HCT116 (cell line): ENCODE measurements around the gene POLR1B. TPM values are rescaled to one million over a fixed set of nuclear protein-coding genes. Genes with fewer than 3 reads are reported as not detected.
A peak's percentile ranks its signal among the peaks of the same experiment; 100 is the strongest.

Experiments
- ATAC-seq: fragments of 200-7000 bp; cut with Tn5 transposase; 2 replicates; pipeline ENCODE4 v1.9.1; 2020; ENCODE audit warnings: mild to moderate bottlenecking, moderate library complexity
- BruUV-seq: library from RNA; stranded (reverse); fragments of 400-500 nt; replicated peaks from 2 replicates; lab custom pipeline; 2021; lab: Mats Ljungman, UMichigan
- CTCF ChIA-PET: fragments of 300-600 bp; sonication (Branson Sonifier 250); formaldehyde crosslinking; loops from one replicate; lab custom pipeline; 2021; ENCODE audit warnings: antibody characterized with exemption; lab: Charles Lee
- POLR2A ChIA-PET: fragments of 300-600, 350-600 bp; sonication (Branson Sonifier 250); formaldehyde crosslinking; loops from one replicate; lab custom pipeline; 2021; ENCODE audit warnings: antibody characterized with exemption; lab: Charles Lee
- RAD21 ChIA-PET, 2 experiments: fragments of 300-600 bp; sonication (Branson Sonifier 250); formaldehyde crosslinking; loops; one replicate each; lab custom pipeline; 2023; ENCODE audit warnings: low total read pairs in 2 of 2; ENCODE audit not compliant: uncharacterized antibody in 2 of 2, unreplicated experiment in 2 of 2, low non-redundant PET in 1 of 2; lab: Charles Lee
- DNase-seq: peaks from one replicate; pipeline ENCODE4 v3.0.0-alpha.2; 2010; ENCODE audit warnings: low read depth, low spot score
- H2AFZ ChIP-seq: fragments of 200-600 bp; shearing (Covaris generic), sonication (generic); 2 replicates; pipeline ENCODE4 v1.6.1; 2017; ENCODE audit warnings: low read depth, mixed run types, mixed read lengths, antibody characterized with exemption, low read length; ENCODE audit not compliant: poor library complexity, severe bottlenecking
- H3K27ac ChIP-seq: 2 replicates; pipeline ENCODE4 v1.5.1; 2012; ENCODE audit warnings: low read depth, low read length
- H3K27me3 ChIP-seq: fragments of 200-600 bp; sonication (generic); 2 replicates; pipeline ENCODE4 v1.6.1; 2016; ENCODE audit warnings: mixed run types, low read length, mixed read lengths; ENCODE audit not compliant: insufficient read depth
- H3K36me3 ChIP-seq, 2 experiments: fragments of 200-500 bp in 1 of 2; fragments of 200-600 bp in 1 of 2; sonication (Bioruptor generic) in 1 of 2; sonication (generic) in 1 of 2; 2 replicates each; pipeline versions ENCODE4 v1.5.1 to v1.6.1; 2014 to 2016; ENCODE audit warnings: low read length in 2 of 2, inconsistent platforms in 1 of 2, mixed read lengths in 1 of 2, mixed run types in 1 of 2; ENCODE audit not compliant: insufficient read depth in 2 of 2, control insufficient read depth in 1 of 2
- H3K4me1 ChIP-seq, 2 experiments: fragments of 200-600 bp in 1 of 2; sonication (generic) in 1 of 2; 2 replicates each; pipeline versions ENCODE4 v1.5.1 to v1.6.1; 2012 to 2017; ENCODE audit warnings: low read length in 2 of 2, inconsistent platforms in 1 of 2, mild to moderate bottlenecking in 1 of 2, mixed read lengths in 1 of 2, mixed run types in 1 of 2, moderate library complexity in 1 of 2; ENCODE audit not compliant: insufficient read depth in 2 of 2, control insufficient read depth in 1 of 2
- H3K4me2 ChIP-seq: fragments of 200-600 bp; sonication (generic); 2 replicates; pipeline ENCODE4 v1.6.1; 2017; ENCODE audit warnings: mixed run types, low read length, mixed read lengths
- H3K4me3 ChIP-seq, 2 experiments: fragments of 200-600 bp in 1 of 2; sonication (generic) in 1 of 2; replicated peaks in 1 of 2; 2 replicates each; pipeline ENCODE4 v1.5.1; 2011 to 2016; ENCODE audit warnings: low read length in 2 of 2, control low read depth in 1 of 2, low read depth in 1 of 2, mild to moderate bottlenecking in 1 of 2, mixed read lengths in 1 of 2, mixed run types in 1 of 2
- H3K79me2 ChIP-seq: fragments of 200-600 bp; sonication (generic); 2 replicates; pipeline ENCODE4 v1.6.1; 2017; ENCODE audit warnings: mild to moderate bottlenecking, mixed run types, low read length, moderate library complexity, mixed read lengths; ENCODE audit not compliant: insufficient read depth
- H3K9ac ChIP-seq: fragments of 200-600 bp; sonication (generic); 2 replicates; pipeline ENCODE4 v1.6.1; 2016; ENCODE audit warnings: low read length, mixed read lengths
- H3K9me2 ChIP-seq: fragments of 200-600 bp; sonication (generic), shearing (Covaris generic); 2 replicates; pipeline ENCODE4 v1.6.1; 2017; ENCODE audit warnings: mixed run types, mild to moderate bottlenecking, moderate library complexity; ENCODE audit not compliant: insufficient read depth
- H3K9me3 ChIP-seq, 2 experiments: fragments of 200-500 bp in 1 of 2; fragments of 200-600 bp in 1 of 2; sonication (Bioruptor generic) in 1 of 2; sonication (generic) in 1 of 2; 2 replicates each; pipeline ENCODE4 v1.6.1; 2014 to 2017; ENCODE audit warnings: low read length in 2 of 2, mixed read lengths in 2 of 2, inconsistent platforms in 1 of 2, low read depth in 1 of 2, mild to moderate bottlenecking in 1 of 2, mixed run types in 1 of 2, moderate library complexity in 1 of 2; ENCODE audit not compliant: control insufficient read depth in 1 of 2, insufficient read depth in 1 of 2
- H4K20me1 ChIP-seq: fragments of 200-600 bp; sonication (generic), shearing (Covaris generic); 2 replicates; pipeline ENCODE4 v1.6.1; 2017; ENCODE audit warnings: mixed run types, mild to moderate bottlenecking, moderate library complexity; ENCODE audit not compliant: insufficient read depth
- CEBPB ChIP-seq: IDR thresholded peaks from 2 replicates; pipeline ENCODE4 v1.6.1; 2012; ENCODE audit warnings: low read depth
- EZH2phosphoT487 ChIP-seq: fragments of 200-600 bp; IDR thresholded peaks from 2 replicates; pipeline ENCODE4 v1.6.1; 2018; ENCODE audit warnings: antibody characterized with exemption, borderline replicate concordance
- RAD21 ChIP-seq: IDR thresholded peaks from 2 replicates; pipeline ENCODE4 v1.6.1; 2012; ENCODE audit warnings: low read depth, mild to moderate bottlenecking
- ZFX ChIP-seq: fragments of 450-650 bp; IDR thresholded peaks from 2 replicates; pipeline ENCODE4 v1.6.1; 2017
- intact Hi-C: fragments of 100-400 bp; cut with micrococcal nuclease; formaldehyde crosslinking; loops from 2 replicates; pipeline ENCODE4 v1.10.0; 2022
- total RNA-seq: library from RNA; stranded (reverse); gene quantifications from one replicate; pipeline ENCODE4 v1.2.1, GENCODE V29; 2021; ENCODE audit not compliant: unreplicated experiment
- TF ChIP-seq, protein P1 (sequence below): IDR thresholded peaks from 2 replicates; pipeline ENCODE4 v1.6.1; 2011; ENCODE audit warnings: mild to moderate bottlenecking, low read length, moderate library complexity; ENCODE audit not compliant: insufficient replicate concordance; ENCODE audit errors: extremely low read depth

Gene POLR1B
- total RNA-seq, 1 experiment from 2014 or later: 57.7 TPM

- intact Hi-C loops: loop anchor here (5.0 kb wide), 2 partner anchors 59 to 484 kb away; partner anchors contain the start of genes TMEM87B and TTL
- Histone ChIP-seq H3K27ac (no peak overlapping the region), H3K9ac (no peak overlapping the region), H3K9me3 (no peaks in the 10 kb centered on the region), H3K4me2 (peak overlapping the region; percentile 93), H3K27me3 (no peaks in the 10 kb centered on the region), H3K4me3 (peak overlapping the region; percentile 93), H3K79me2 (peaks cover 37% of the 10 kb centered on the region), H4K20me1 (no peaks in the 10 kb centered on the region; the same call in 1 of the 2 replicates), H3K4me1 (peaks cover 5 to 15% of the 10 kb centered on the region in 2 experiments), H2AFZ (peak overlapping the region; percentile 76), H3K9me2 (no peaks in the 10 kb centered on the region), H3K36me3 (peaks cover 0 to under 1% of the 10 kb centered on the region in 2 experiments; a peak in 1 of 4 replicates)
- ATAC-seq: no peak
- ChIA-PET POLR2A (no interaction called here), CTCF (no interaction called here), RAD21 (no interaction called here)
- no peak for TF ChIP-seq CEBPB
- no peak for TF ChIP-seq ZFX
- TF ChIP-seq, protein P1, sequence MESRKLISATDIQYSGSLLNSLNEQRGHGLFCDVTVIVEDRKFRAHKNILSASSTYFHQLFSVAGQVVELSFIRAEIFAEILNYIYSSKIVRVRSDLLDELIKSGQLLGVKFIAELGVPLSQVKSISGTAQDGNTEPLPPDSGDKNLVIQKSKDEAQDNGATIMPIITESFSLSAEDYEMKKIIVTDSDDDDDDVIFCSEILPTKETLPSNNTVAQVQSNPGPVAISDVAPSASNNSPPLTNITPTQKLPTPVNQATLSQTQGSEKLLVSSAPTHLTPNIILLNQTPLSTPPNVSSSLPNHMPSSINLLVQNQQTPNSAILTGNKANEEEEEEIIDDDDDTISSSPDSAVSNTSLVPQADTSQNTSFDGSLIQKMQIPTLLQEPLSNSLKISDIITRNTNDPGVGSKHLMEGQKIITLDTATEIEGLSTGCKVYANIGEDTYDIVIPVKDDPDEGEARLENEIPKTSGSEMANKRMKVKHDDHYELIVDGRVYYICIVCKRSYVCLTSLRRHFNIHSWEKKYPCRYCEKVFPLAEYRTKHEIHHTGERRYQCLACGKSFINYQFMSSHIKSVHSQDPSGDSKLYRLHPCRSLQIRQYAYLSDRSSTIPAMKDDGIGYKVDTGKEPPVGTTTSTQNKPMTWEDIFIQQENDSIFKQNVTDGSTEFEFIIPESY: no peak
- TF ChIP-seq EZH2phosphoT487: no peak
- no peak for TF ChIP-seq RAD21
- no TSS peak for BruUV-seq
- no peak for DNase-seq
Measured at GRCh38 chr2:112540906-112541305, 1.4 kb upstream of the POLR1B start.
